Ureter (tissue), 1 donor: ENCODE results near the gene PAX8. TPM values are rescaled to one million over a fixed set of nuclear protein-coding genes. Genes with fewer than 3 reads are reported as not detected.
"Not testable (repeated sequence)": the region's sequence is repeated elsewhere in the genome, so short reads cannot be mapped to it uniquely, and the experiment has no call there.

Experiments used
- DNase-seq: peaks from one replicate; pipeline ENCODE4 v3.0.0-alpha.2; 2020; ENCODE audit warnings: low spot score
- total RNA-seq: library from RNA; stranded (reverse); gene quantifications from one replicate; pipeline ENCODE4 v1.2.4, GENCODE V29; 2023
- donor health status: DM: yes; HTN: yes; CAD: no.

PAX8 gene
- total RNA-seq, 1 donor from 2014 or later: 160 TPM

DNA sequence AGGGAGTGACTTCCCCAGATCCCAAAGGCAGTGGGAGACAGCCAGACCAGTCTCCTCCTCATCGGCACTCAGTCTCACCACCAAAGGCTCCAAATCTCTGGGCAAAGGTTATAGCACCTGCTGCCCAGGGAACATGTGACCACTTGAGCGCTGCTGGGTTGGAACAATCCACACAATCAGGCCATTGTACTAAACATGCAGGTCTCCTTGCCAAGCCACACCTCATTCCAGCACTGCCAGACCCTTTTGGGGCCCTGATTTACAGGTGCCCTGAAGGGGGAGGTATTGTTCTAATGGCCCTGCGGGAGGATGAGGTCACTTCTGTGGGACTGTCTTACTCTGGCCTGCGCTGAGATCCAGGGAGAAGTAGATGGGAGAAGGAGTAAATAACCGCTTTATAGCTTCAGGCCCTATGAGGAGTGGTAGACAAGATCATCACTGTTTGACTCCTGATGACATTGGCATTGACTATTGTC, 10.0 kb upstream of the PAX8 start:
- DNase-seq: not testable (repeated sequence)

DNA sequence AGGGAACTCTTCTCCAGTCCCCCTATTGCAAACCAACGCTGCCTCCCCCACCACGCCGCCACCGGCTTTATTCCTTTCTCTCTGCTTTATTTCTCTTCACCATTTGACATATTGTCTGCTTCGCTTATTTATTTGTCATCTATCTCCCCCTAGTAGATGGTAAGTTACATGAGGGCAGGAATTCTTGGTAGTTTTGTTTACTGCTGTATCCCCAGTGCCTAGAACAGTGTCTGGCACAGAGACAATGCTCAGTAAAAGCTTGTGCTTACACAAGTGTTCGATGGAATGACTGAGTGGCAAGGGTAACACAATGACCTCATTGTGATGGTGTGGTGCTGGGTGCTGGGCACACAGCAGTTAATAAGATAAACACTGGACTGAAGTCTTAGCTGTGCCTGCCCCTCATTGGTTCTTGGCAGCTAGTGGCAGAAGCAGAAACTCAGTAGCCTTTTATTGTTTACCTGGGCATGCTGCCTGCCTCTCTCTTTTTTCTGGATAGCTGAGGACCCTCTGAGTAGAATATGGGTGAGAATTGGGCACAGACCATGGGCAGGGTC, 9.5 kb upstream of the PAX8 start:
- DNase-seq: not testable (repeated sequence)

DNA sequence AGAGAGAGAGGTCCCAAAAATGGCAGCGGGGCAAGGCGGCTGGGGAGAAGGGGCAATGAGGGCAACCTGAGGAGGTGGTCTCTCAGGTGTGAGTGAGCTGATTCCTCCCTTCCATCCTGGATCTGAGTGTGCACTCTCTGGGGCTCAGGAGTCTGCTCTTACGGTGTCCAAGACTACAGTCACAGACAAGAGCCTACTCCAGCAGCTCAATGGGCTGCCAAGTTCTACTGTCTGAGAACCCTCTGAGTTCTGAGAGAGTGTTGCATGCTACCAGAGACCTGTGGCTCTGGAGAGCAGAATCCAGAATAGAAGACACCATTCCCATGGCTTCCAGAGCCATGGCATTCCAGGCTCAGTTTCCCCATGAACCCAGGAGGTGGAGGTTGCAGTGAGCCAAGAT, 7.1 kb upstream of the PAX8 start:
- DNase-seq: no peak

DNA sequence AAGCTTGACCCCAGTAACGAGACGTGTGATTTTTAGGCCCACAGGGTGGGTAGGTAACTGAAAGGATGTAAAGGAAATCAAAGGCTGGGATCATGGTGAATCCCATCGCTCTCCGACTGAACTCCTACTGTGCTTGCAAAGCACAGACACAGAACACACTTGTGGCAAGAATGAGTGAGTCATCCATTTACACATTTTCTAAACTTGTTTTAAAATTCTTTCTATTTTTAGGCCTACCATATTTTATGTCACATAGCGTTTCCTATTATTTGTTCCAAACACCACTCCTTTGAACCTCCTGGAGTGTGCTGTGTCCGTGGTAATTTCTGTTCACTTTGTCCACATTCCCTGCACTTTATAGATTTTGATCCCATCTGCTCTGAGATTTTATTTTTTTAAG, 6.3 kb upstream of the PAX8 start:
- DNase-seq: not testable (repeated sequence)

DNA sequence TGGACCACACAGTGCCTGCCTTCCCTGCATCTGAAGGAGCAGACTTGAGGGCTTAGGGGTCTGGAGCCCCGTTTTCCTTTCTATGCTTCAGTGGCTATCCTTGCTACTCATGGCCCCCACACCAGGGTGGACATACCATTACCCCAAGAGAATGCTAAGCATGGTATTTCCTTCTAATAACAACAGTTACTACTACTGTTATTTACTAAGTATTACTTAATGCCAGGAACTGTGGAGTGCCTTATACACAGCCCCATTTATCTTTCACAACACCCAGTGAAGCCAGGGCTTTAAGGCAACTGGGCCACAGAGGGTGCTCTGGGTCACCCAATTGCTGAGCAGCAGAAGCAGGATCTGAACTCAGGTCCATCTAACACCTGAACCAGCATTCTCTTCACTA, 5.8 kb upstream of the PAX8 start:
- no peak for DNase-seq

DNA sequence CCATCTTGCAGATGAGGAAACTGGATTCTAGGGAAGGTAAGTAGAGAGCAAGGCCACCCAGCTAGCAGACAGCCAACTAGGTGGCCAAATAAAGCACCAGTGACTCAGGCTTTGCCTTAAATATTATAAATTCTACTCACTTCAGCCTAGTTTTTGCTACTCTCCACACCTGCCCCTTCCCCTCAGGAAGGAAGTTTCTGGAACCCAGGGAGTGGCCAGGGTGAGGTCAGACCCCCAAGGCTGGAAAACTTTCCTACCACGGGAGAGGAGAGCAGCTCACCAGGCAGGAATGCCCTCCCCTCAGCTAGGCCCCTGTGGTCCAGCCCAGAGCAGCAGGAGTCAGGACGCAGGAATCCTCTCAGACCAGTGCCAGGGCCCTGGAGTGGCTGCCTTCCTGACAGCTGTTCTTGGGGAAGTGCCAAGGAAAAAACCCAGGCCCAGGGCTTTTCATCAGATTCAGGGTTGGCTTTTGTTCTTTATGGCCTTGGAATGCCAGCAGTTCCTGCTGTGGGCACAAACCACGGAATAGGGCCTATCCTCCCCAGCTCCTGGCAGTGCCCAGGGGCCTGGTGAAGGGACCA, 5.1 kb upstream of the PAX8 start:
- peak; percentile 66 for DNase-seq

DNA sequence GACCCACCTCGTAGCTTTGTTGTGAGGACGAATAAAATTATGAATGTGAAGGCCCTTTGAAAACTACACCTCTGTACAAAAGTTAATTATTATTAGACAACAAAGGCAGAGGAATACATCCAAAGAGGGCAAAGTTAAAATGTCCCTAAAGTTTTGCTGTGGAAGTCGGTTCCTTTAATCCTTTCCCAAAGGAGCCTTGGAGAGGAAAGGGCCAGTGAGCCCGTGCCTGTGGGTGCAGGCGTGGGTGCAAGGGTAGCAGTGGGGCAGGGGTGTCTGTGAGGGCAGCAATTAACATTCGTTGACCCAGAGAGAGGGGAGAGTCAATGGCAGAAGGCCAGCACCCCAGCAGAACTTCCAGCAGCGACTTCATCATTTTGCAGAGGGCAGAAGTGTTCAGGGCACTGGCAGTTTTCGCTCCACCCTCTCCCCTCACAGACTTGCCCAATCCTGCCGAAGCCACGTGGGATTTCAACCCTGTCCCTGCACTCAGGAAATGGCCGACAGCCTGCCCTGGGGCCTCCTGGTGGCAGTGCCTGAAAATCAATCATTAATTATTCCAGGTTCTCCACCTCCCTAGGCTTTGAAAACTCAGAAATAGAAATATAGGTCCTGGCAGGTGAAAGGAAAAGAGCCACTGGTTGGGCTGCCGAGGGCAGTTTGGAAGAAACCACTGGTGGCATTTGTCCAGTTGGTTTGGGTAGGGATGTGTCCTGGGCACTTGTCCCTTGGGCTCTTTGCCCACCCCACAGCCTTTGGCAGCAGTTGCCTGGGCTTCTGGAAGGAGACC, 4.2 kb upstream of the PAX8 start:
- peak; percentile 88 for DNase-seq

DNA sequence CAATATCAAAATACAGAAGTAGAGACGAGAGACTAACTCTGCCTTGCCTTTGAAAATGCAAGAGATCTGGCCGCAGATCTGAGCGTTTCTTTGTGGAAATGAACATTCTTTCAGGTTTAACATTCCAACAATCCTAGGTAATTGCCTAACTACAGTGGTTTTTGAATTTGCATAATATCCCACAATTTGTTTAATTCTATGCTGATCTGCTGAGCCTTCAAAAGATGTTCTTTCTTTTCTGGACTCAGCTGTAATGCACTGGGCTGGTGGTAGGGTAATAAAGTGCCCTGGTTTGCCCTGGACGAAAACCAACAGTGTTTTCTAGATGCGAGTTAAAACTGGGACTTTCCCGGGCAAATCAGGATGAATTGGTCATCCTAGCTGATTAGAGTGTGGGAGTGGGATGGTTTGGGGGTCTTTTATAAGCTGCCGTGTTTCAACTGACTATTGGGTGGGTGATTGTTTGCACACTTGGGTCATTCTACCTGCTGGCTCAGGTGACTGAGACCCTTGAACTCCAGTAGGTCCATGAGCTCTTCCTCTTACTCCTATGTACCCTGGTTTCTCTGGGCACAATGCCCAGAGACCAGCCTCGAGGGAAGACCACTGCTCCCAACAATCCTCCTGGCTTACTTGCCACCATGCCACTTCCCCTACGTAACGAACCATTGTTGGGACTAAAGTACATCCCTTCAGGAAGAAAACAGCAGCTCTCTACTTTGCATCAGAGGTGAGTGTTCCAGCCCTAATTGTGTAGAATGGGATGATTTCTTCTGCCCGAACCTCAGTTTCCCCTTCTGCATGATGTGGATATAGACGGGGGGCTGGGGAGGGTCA, 3.4 kb upstream of the PAX8 start:
- no peak for DNase-seq

DNA sequence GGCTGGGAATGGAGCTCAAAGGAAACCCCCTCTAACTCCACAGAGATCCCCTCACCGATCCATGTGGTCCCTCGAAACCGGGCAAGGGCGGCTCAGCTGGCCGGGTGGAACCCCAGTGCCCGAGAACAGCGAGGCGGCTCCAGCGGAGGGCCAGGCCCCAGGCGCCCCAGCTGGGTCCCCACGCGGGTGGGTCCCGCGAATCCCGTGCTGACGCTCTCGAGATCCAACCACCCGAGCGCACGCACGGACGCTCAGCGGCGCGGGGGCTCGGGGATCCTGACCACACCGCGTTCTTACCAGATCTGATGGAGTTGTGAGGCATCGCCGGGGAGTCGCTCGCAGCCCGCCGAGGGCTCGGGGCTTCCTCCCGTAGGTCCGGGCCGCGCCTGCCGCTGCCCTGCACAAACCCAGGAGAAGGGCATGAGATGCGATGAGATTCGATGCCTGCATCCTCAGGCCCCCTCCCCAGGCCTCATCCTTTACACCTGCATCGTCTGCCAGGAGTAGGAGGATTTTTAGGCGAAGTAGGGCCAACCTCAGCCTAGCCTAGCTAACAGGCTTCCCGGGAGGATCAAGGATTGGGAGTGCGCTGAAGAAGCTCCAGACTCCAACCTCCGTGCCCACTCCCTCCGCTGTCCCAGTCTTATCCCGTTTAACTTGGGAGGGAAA, 514 bp downstream of the PAX8 start:
- no peak for DNase-seq

DNA sequence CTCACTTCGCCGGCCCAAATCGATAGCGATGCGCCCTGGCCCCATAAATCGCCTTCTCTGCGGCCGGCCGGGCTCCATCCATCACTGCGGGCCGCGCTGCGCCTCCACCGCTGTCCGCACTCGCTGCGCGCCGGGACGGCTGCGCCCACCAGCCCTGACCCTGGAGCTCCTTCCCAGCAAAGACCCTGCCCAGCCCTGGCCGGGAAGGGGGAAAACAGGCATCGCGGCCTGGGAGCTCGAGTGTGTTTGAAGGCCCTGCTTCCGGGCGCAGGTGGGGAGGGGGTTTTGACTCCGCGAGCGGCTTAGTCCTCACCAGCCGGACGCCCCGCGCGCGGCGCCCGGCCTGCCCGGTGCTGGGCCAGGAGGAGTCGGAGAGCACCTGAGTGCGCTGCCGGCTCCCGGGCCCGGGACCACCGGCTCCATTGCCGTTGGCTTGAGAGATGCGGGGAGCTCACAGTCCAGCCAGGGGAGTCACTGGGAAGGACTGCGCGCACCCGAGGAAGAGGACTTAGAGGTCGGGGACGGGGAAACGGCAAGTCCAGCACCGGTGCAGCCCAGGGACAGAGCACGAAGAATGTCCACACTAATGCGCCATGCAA, 1.1 kb downstream of the PAX8 start:
- no peak for DNase-seq

DNA sequence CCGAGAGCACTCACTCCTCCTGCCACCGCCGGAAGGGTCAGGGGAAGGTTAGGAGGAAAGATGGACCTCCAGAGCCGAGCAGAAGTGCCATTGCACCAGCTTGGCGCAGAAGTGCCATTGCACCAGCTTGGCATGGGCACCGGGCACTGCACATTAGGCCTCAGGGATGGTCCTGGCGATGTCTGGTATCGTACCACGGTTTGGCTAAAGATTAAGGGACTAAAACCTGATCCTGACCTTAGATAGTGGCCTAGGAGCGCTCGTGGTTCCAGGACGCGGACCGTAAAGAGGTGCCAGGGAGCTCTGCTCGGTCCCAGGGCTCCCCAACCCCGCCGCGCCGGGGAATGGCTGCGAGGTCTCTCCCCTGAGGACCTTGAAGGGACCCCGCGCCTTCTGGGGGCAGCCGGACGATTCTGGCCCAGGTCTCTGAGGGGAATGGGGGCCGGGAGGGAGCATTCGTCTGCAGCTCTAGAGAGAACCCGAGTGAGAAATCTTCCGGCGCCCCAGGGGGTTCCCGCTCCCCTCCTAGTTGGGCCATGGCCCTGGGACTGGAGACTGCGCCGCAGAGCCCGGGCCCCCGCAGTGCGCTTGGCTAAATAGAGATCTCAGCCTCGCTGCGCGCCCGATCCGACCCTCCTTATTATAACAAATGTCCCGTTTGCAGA, 1.8 kb downstream of the PAX8 start:
- no peak for DNase-seq

DNA sequence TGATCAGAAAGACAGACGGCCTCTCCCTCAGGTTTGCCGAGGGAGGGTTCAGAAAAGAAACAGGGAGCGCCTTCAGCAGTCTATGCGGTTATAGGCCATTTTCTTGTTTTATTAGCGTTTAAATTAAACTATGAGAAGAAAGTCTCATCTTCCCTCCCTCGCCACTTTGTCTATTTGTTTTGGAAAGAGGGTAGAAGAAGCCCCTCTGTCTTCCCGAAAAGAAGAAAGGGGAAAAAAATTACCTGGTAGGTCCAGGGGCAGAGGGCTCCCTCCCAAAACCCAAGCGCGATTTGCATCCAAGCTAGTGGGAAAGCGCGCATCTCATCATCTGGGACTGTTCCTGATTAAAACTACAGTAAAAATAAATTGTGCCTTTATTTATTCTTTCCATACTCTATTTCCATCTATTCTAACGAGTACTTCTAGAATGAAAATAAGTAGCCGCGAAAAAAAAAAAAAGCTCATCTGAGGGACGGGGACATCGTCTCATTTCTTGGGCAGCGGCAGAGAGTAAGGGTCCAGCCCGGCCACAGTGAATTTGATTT, 2.4 kb downstream of the PAX8 start:
- no peak for DNase-seq

DNA sequence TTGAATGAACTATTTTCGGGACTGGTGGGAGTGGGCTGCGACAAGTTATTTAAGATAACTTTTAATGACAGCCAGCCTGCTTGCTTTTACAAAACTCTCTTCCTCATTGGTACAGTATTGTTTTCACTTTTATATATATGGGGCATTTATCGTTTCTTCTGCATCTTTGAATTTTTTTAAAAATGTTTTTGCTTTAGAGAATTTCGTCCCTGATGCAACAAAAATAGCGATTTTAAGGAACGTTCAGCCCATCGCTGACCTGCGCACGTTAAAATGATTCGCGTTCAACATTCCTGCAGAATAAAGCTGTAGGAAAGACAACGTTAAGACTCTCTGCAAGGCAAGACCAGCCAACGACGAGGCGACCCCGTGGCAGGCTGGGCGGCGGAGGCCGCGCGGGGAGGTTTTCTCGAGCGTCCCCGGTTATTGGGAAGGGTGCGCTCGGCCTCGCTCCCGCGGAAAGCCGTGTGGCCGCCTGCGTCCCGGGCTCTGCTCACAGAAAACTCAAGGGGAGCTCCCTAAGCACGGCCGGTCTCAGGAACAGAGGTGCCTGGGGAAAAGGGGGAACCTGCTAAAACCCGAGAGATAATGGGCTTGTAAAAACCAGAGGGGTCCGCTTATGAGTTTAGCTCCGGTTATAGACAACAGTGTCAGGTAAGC, 3.0 kb downstream of the PAX8 start:
- DNase-seq: no peak

DNA sequence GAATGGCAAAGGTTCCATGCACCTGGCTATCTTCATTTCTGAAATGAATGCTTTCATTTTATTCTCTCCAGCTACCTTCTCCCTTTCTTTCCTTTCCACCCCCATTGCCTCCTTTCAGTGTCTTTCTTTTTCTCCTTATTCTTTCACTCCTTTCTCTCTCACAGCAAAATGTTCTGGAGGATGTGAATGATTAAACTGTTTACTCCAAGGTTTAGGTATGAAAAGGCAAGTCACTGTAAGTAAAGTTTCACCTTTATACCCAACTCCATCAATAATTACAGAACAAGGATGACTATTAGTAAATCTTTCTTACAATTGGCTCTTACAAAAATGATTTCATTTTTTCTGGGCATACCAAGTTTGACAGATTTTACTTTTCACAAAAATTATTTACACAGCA, 4.3 kb downstream of the PAX8 start:
- no peak for DNase-seq

DNA sequence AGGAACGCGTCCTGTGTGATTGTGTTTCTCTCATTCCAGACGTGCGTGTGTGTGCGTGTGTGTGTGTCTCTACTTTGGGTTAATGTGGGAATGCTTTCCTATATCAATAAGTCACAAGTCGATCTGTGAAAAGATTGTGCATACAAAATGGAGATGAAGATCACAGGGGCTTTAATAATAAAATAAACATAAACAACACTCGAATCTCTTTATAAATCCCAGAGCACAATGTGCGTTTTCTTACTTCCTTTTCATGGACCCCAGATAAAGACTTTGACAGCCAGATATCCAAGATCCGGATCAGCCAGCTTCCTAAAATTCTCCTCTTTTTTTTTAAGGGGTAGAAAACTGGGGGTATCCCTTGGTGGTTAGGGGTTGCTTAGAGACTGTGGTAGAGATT, 4.7 kb downstream of the PAX8 start:
- DNase-seq: no peak

DNA sequence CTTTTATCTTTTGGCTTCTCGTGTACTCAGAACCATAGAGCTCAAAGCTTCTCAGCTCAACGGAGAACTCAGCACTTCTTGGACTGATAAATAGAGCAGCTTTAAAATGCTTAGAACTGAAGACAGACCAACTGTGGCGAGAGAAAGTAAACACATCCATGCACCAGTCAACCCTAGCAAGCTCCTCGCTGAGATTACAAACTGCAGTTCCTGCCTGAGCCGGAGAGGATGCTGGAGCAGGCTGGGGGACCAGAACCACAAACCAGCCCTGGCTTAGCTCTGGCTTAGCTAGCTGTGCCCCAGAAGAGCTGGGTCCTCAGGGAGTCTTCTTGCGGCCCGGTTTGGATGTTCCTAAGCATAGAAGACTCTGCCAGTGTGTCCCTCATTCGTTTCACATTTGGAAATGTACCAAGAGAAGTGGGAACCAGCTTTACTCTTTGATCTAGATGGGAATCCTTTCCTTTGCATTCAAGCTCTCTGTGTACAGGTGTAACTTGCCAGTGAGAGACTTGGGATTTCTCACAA, 5.6 kb downstream of the PAX8 start:
- DNase-seq: no peak

DNA sequence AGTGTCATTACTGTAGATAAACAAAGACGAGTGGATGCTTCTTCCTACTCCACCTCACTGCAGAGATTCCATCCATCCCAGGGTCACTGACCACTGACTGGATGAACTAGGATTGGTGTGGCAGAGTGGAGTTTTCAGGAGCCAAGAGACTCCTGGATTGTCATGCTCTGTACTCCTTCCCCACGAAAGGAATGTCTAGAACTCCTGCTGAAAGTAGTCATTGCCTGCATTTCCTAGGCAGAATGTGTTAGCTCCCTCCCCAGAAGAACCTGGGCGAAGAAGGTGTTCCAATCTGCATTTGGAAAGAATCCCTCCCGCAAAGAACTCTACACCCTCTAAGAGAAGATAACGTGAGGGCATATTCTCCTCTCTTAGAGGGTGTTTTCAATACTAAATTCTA, 6.2 kb downstream of the PAX8 start:
- DNase-seq: no peak

DNA sequence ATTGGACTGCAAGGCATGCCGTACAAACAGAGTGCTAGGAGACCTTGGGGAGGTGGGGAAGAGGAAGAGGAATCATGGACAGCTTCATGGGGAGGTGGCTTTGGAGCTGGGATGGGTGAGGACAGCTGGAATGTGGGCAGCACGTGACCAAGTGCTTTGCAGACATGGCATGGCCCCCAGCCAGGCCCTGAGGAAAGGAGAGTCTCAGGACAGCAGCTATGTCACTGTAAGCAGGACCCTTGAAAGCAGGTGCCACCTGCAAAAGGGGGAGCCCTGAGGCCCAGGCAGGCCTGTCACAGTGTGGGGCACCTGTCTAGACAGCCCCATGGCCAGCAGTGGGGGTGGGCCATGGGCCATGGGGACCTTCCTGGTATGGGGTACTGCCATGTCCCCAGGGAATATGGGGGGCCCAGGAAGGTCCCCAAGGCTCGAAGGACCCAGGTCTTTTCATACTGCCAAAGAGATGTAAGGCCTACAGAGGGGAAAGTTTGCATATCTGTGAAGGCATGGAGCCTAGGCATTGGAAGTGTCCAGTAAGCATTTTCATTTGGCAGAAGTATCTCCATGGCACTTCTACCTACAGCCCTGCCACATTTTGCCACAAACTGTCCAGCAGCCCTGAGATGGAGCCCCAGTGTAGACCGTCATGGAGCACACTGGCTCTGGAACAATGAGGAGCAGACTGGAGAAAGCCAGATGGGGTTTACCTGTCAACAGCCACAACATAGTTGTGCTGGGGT, 9.9 kb downstream of the PAX8 start:
- no peak for DNase-seq

DNA sequence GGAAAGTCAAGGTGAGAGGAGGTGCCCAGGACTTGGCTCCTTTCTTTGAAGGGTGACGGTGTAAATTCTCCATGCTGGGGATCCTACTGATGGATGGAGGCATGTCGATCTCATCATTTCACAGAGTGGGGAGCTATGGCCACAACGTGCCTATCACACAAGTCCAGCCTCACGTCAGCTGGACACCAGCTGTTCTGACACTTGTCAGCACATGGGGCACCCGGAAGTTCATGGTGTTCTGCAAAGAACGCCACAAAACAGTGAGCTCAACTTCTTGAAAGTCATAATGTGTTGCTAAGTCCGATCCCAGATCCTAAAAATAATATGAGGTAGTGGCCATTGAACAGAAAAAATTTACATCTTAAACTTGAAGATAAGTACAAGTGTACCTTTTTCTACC, 12.3 kb downstream of the PAX8 start:
- no peak for DNase-seq
